ENCODE results near the gene NOS1AP. TPM values are rescaled to one million over a fixed set of nuclear protein-coding genes. Genes with fewer than 3 reads are reported as not detected.

The NOS1AP gene
- total RNA-seq, 4 donors from 2014 or later, result 1.1 to 3.5 (median 2.6) TPM

- intact Hi-C loops (cut with DNase I; ENCODE audit: low total_unique reads), result no loop called here
- WGBS, 2 donors, result 69 to 77% methylated on average over 13 of the region's 13 CpGs
- DNase-seq (ENCODE audit: low spot score in 2 of 2), result peak in 1 of 2 donors; percentile 14
- TF ChIP-seq CTCF (IDR thresholded peaks at IDR 0.05) (no peak), POLR2A (IDR thresholded peaks at IDR 0.05) (no peak)
- no peak overlapping the region for H3K4me3 ChIP-seq (ENCODE audit: low read depth, poor library complexity, severe bottlenecking)
Observed at GRCh38 chr1:162381941-162382750, 312.7 kb downstream of the NOS1AP start.

DNA sequence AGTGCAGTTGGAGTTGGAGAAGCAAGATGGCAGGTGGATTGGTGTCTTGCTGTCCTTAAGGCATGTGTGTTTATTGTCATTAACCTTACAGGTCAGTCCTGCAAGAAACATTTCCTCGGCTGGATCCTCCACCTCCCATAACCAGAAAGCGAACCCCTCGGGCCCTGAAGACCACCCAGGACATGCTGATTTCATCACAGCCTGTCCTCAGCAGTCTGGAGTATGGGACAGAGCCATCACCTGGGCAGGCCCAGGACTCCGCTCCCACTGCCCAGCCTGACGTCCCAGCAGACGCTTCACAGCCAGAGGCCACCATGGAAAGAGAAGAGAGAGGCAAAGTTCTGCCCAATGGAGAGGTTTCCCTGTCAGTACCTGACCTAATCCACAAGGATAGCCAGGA, 313.6 kb downstream of the NOS1AP start:
- DNase-seq (ENCODE audit: low spot score in 2 of 2), result no peak
- 94 to 97% methylated on average over 6 of the region's 6 CpGs for WGBS, 2 donors
- intact Hi-C loops (cut with DNase I; ENCODE audit: low total_unique reads), result no loop called here
- no peak overlapping the region for H3K4me3 ChIP-seq (ENCODE audit: low read depth, poor library complexity, severe bottlenecking)
- TF ChIP-seq CTCF (IDR thresholded peaks at IDR 0.05) (no peak), POLR2A (IDR thresholded peaks at IDR 0.05) (no peak)

- intact Hi-C loops (cut with DNase I; ENCODE audit: low total_unique reads), result no loop called here
- H3K4me3 ChIP-seq (ENCODE audit: low read depth, poor library complexity, severe bottlenecking), result no peak overlapping the region
- no peak for TF ChIP-seq POLR2A (IDR thresholded peaks at IDR 0.05)
- WGBS, 2 donors, result 91 to 94% methylated on average over 8 of the region's 8 CpGs
- no peak for DNase-seq (ENCODE audit: low spot score in 2 of 2)
Observed at GRCh38 chr1:162383516-162383915, 314.0 kb downstream of the NOS1AP start.

DNA sequence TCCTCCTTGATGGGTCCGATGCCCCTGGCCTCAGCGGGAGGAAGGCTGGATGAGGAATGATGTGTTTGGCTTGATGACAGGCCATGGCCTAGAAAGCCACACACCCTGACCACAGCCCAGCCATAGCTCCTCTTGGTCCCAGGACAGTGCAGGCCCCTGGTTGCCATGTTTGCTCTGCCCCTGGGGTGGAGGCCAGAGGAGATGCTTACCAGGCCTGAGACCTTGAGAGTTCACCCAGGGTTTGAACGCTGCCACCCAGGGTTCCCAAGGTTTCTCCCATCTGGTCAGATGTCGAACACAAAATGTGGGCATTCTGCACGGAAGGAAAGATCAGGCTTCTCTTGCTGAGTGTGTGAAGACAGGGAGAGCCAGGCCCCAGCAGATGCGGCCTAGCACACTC, 314.6 kb downstream of the NOS1AP start:
- 87 to 92% methylated on average over 6 of the region's 6 CpGs for WGBS, 2 donors
- DNase-seq (ENCODE audit: low spot score in 2 of 2), result peak in 1 of 2 donors; percentile 63
- no peak overlapping the region for H3K4me3 ChIP-seq (ENCODE audit: low read depth, poor library complexity, severe bottlenecking)
- no peak for TF ChIP-seq CTCF (IDR thresholded peaks at IDR 0.05)
- intact Hi-C loops (cut with DNase I; ENCODE audit: low total_unique reads), result no loop called here

DNA sequence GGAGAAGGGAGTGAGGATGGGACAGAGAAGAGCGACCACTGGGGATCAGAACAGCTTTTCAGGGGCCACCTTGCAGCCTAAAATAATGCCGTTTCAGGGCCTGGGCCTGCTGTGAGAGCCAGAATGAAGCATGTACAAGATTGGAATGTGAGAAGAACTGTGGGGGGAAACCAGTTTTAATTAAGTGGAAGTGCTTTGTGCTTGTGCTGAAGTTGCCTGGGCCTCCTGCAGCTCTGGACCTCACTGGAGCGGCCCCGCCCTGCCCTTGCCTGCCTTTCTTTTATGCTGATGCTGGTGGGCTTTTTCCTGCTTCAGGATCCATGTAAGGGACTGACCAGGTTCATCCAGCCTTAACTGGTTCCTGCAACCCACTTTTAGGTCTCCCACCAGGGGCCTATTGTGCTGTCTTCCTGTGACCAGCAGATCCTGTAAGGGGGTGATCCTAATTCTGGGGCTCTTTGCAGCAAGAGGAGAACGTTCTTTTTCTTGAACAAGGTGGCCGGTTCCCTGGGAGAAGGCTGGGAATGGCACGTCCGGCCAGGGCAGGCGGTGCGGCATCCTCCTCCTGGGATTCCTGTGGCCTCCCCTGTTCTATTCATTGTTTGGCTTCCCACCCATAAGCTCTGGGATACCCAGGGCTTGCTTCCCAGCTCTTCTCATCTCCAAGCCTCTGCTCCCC, 315.2 kb downstream of the NOS1AP start:
- 95 to 96% methylated on average over 10 of the region's 10 CpGs for WGBS, 2 donors
- peak in 1 of 2 donors; percentile 81 for DNase-seq (ENCODE audit: low spot score in 2 of 2)
- intact Hi-C loops (cut with DNase I; ENCODE audit: low total_unique reads), result no loop called here
- TF ChIP-seq POLR2A (IDR thresholded peaks at IDR 0.05) (no peak), CTCF (IDR thresholded peaks at IDR 0.05) (no peak)
- no peak overlapping the region for H3K4me3 ChIP-seq (ENCODE audit: low read depth, poor library complexity, severe bottlenecking)

DNA sequence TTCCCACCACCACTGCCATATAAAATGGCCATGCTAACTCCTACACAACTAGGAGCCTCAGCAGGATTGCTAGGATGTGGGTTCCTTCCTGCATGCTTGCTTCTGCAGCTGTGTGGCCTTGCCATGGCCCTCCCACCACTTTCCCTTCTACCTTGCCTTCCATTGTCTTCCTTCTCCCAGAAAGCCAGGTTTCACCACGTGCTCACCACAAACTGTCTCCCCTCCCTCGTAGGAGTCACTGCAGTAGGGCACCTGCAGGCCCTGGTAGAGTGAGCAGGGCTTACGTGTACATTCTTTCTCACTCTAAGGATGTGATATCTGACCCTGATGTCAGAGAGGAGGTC, 315.8 kb downstream of the NOS1AP start:
- DNase-seq (ENCODE audit: low spot score in 2 of 2), result peak in 1 of 2 donors; percentile 68
- TF ChIP-seq CTCF (IDR thresholded peaks at IDR 0.05) (no peak), POLR2A (IDR thresholded peaks at IDR 0.05) (no peak)
- WGBS, 2 donors, result 81 to 90% methylated on average over 3 of the region's 3 CpGs
- H3K4me3 ChIP-seq (ENCODE audit: low read depth, poor library complexity, severe bottlenecking), result no peak overlapping the region
- intact Hi-C loops (cut with DNase I; ENCODE audit: low total_unique reads), result no loop called here

All from lower leg skin (tissue), 4 donors.